ENCODE data around the gene CCDC6. TPM values are rescaled to one million over a fixed set of nuclear protein-coding genes. Genes with fewer than 3 reads are reported as not detected.

The CCDC6 gene
- total RNA-seq, 1 experiment from 2014 or later = 15.2 TPM

GRCh38 chr10:59833810-59834209 is 72.5 kb downstream of the CCDC6 start:
- in situ Hi-C loops (cut with HindIII; ENCODE audit: low pct_unique_long_range_greater_than_20kb, low sequenced_read_pairs) = no loop called here
- no peak for DNase-seq (ENCODE audit: low read depth, low spot score)

GRCh38 chr10:59832506-59832905 is 73.8 kb downstream of the CCDC6 start:
- no peak for DNase-seq (ENCODE audit: low read depth, low spot score)
- in situ Hi-C loops (cut with HindIII; ENCODE audit: low pct_unique_long_range_greater_than_20kb, low sequenced_read_pairs) = no loop called here

GRCh38 chr10:59831658-59832503 is 74.5 kb downstream of the CCDC6 start:
- in situ Hi-C loops (cut with HindIII; ENCODE audit: low pct_unique_long_range_greater_than_20kb, low sequenced_read_pairs) = no loop called here
- DNase-seq (ENCODE audit: low read depth, low spot score) = no peak

- DNase-seq (ENCODE audit: low read depth, low spot score) = peak; percentile 68
- in situ Hi-C loops (cut with HindIII; ENCODE audit: low pct_unique_long_range_greater_than_20kb, low sequenced_read_pairs) = no loop called here
Measured at GRCh38 chr10:59830601-59831259, 75.6 kb downstream of the CCDC6 start.

GRCh38 chr10:59829601-59830000 is 76.8 kb downstream of the CCDC6 start:
- in situ Hi-C loops (cut with HindIII; ENCODE audit: low pct_unique_long_range_greater_than_20kb, low sequenced_read_pairs) = no loop called here

GRCh38 chr10:59829024-59829423 is 77.3 kb downstream of the CCDC6 start:
- in situ Hi-C loops (cut with HindIII; ENCODE audit: low pct_unique_long_range_greater_than_20kb, low sequenced_read_pairs) = no loop called here
- DNase-seq (ENCODE audit: low read depth, low spot score) = no peak

More at GRCh38 chr10:59829601-59830000, 76.8 kb downstream of the CCDC6 start:
- no peak for DNase-seq (ENCODE audit: low read depth, low spot score)

GRCh38 chr10:59825932-59826331 is 80.4 kb downstream of the CCDC6 start:
- no peak for DNase-seq (ENCODE audit: low read depth, low spot score)
- in situ Hi-C loops (cut with HindIII; ENCODE audit: low pct_unique_long_range_greater_than_20kb, low sequenced_read_pairs) = no loop called here

- no peak for DNase-seq (ENCODE audit: low read depth, low spot score)
- in situ Hi-C loops (cut with HindIII; ENCODE audit: low pct_unique_long_range_greater_than_20kb, low sequenced_read_pairs) = no loop called here
Measured at GRCh38 chr10:59823751-59824150, 82.6 kb downstream of the CCDC6 start.

- in situ Hi-C loops (cut with HindIII; ENCODE audit: low pct_unique_long_range_greater_than_20kb, low sequenced_read_pairs) = no loop called here
- no peak for DNase-seq (ENCODE audit: low read depth, low spot score)
Measured at GRCh38 chr10:59823111-59823510, 83.2 kb downstream of the CCDC6 start.

- no peak for DNase-seq (ENCODE audit: low read depth, low spot score)
- in situ Hi-C loops (cut with HindIII; ENCODE audit: low pct_unique_long_range_greater_than_20kb, low sequenced_read_pairs) = no loop called here
Measured at GRCh38 chr10:59820471-59820870, 85.9 kb downstream of the CCDC6 start.

GRCh38 chr10:59819683-59820082 is 86.7 kb downstream of the CCDC6 start:
- in situ Hi-C loops (cut with HindIII; ENCODE audit: low pct_unique_long_range_greater_than_20kb, low sequenced_read_pairs) = no loop called here

GRCh38 chr10:59819265-59819664 is 87.1 kb downstream of the CCDC6 start:
- in situ Hi-C loops (cut with HindIII; ENCODE audit: low pct_unique_long_range_greater_than_20kb, low sequenced_read_pairs) = no loop called here
- DNase-seq (ENCODE audit: low read depth, low spot score) = no peak

More at GRCh38 chr10:59819683-59820082, 86.7 kb downstream of the CCDC6 start:
- DNase-seq (ENCODE audit: low read depth, low spot score) = no peak

GRCh38 chr10:59817773-59818172 is 88.6 kb downstream of the CCDC6 start:
- no peak for DNase-seq (ENCODE audit: low read depth, low spot score)
- in situ Hi-C loops (cut with HindIII; ENCODE audit: low pct_unique_long_range_greater_than_20kb, low sequenced_read_pairs) = no loop called here

GRCh38 chr10:59814878-59815277 is 91.5 kb downstream of the CCDC6 start:
- in situ Hi-C loops (cut with HindIII; ENCODE audit: low pct_unique_long_range_greater_than_20kb, low sequenced_read_pairs) = no loop called here
- DNase-seq (ENCODE audit: low read depth, low spot score) = no peak

GRCh38 chr10:59812519-59813122 is 93.7 kb downstream of the CCDC6 start:
- no peak for DNase-seq (ENCODE audit: low read depth, low spot score)
- in situ Hi-C loops (cut with HindIII; ENCODE audit: low pct_unique_long_range_greater_than_20kb, low sequenced_read_pairs) = no loop called here

GRCh38 chr10:59809644-59809974 is 96.7 kb downstream of the CCDC6 start:
- no peak for DNase-seq (ENCODE audit: low read depth, low spot score)

GRCh38 chr10:59808896-59809643 is 97.3 kb downstream of the CCDC6 start:
- in situ Hi-C loops (cut with HindIII; ENCODE audit: low pct_unique_long_range_greater_than_20kb, low sequenced_read_pairs) = no loop called here
- peak; percentile 73 for DNase-seq (ENCODE audit: low read depth, low spot score)

More at GRCh38 chr10:59809644-59809974, 96.7 kb downstream of the CCDC6 start:
- in situ Hi-C loops (cut with HindIII; ENCODE audit: low pct_unique_long_range_greater_than_20kb, low sequenced_read_pairs) = no loop called here

All from SK-MEL-5 (cell line).